MCF 10A (cell line): ENCODE data around the gene SEPTIN14. TPM values are rescaled to one million over a fixed set of nuclear protein-coding genes. Genes with fewer than 3 reads are reported as not detected.
"Not testable (repeated sequence)": the region's sequence is repeated elsewhere in the genome, so short reads cannot be mapped to it uniquely, and the experiment has no call there.

Experiments
- BruUV-seq: library from RNA; stranded (reverse); fragments of 400-500 nt; replicated peaks from 2 replicates; lab custom pipeline; 2021; lab: Mats Ljungman, UMichigan
- CTCF ChIA-PET: fragments of 300-600 bp; sonication (Branson Sonifier 250); formaldehyde crosslinking; extraction: SDS; loops from one replicate; lab custom pipeline; 2021; ENCODE audit warnings: antibody characterized with exemption, inconsistent platforms; lab: Yijun Ruan, JAX
- POLR2A ChIA-PET: fragments of 300-600, 350-650 bp; sonication (Branson Sonifier 250); formaldehyde crosslinking; extraction: SDS; loops from one replicate; lab custom pipeline; 2020; ENCODE audit warnings: antibody characterized with exemption, inconsistent platforms; lab: Yijun Ruan, JAX
- DNase-seq: peaks from one replicate; pipeline ENCODE4 v3.0.0-alpha.2; 2018; ENCODE audit not compliant: unreplicated experiment
- H3K27ac Mint-ChIP-seq: one replicate; pipeline ENCODE4 v1.8.0; 2022; ENCODE audit warnings: mild to moderate bottlenecking, low read depth, mixed read lengths; ENCODE audit not compliant: unreplicated experiment
- H3K27me3 Mint-ChIP-seq: one replicate; pipeline ENCODE4 v1.8.0; 2022; ENCODE audit warnings: mixed read lengths; ENCODE audit not compliant: insufficient read depth, unreplicated experiment
- H3K36me3 Mint-ChIP-seq: one replicate; pipeline ENCODE4 v1.8.0; 2022; ENCODE audit warnings: mild to moderate bottlenecking, moderate library complexity, mixed read lengths; ENCODE audit not compliant: insufficient read depth, unreplicated experiment
- H3K4me1 Mint-ChIP-seq: one replicate; pipeline ENCODE4 v1.8.0; 2022; ENCODE audit warnings: mixed read lengths; ENCODE audit not compliant: insufficient read depth, unreplicated experiment
- H3K4me3 Mint-ChIP-seq: one replicate; pipeline ENCODE4 v1.8.0; 2022; ENCODE audit warnings: mild to moderate bottlenecking, moderate library complexity, mixed read lengths; ENCODE audit not compliant: unreplicated experiment
- H3K9me3 Mint-ChIP-seq: one replicate; pipeline ENCODE4 v1.8.0; 2022; ENCODE audit warnings: mixed read lengths; ENCODE audit not compliant: unreplicated experiment
- CTCF ChIP-seq: fragments of 200-600 bp; IDR thresholded peaks from one replicate; pipeline ENCODE4 v1.8.0; 2022; ENCODE audit warnings: antibody characterized with exemption, mild to moderate bottlenecking; ENCODE audit not compliant: unreplicated experiment
- intact Hi-C: fragments of 100-400 bp; cut with micrococcal nuclease; formaldehyde crosslinking; loops from 2 replicates; pipeline ENCODE4 v1.14.1; 2022
- total RNA-seq: library from RNA; stranded (reverse); gene quantifications from 2 replicates; pipeline ENCODE4 v1.2.3, GENCODE V29; 2022

Gene SEPTIN14
- total RNA-seq, 1 experiment from 2014 or later, result not detected

- Mint-ChIP-seq H3K36me3 (no peaks in the 10 kb centered on the region), H3K27ac (peak overlapping the region; percentile 54), H3K27me3 (no peaks in the 10 kb centered on the region), H3K9me3 (no peaks in the 10 kb centered on the region), H3K4me1 (peaks cover 6% of the 10 kb centered on the region), H3K4me3 (no peak overlapping the region)
- ChIA-PET POLR2A (no interaction called here), CTCF (interaction anchor here (0.6 to 1.0 kb wide), 6 partner anchors 10 to 298 kb away, joined by 3 to 4 read pairs (median 3); partner anchors contain the start of gene PHKG1)
- TF ChIP-seq CTCF, result no peak
- no TSS peak for BruUV-seq
- peak; percentile 85 for DNase-seq
- intact Hi-C loops, result no loop called here
These were observed 68.0 kb downstream of the SEPTIN14 start for GRCh38 chr7:55794527-55794926.

DNA sequence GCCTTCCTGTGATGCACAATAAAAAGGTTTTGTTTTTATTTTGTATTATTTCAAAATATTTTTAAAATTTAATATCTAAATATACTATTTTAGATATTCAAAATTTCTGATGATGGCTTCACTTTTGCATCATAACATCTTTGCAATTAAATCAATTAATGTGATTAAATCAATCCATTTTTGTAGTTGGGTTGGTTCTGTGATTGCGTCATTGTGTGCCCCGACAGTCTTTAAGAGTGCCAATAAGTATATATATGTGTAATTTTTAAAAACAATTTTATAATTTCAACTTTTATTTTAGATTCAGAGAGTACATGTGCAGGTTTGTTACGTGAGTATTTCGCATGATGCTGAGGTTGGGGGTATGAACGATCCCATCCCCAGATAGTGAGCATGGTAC, 70.5 kb downstream of the SEPTIN14 start:
- H3K9me3 Mint-ChIP-seq, result no peaks in the 10 kb centered on the region
- TF ChIP-seq CTCF, result no peak
- no peak overlapping the region for H3K27ac Mint-ChIP-seq
- intact Hi-C loops, result no loop called here
- no peaks in the 10 kb centered on the region for H3K27me3 Mint-ChIP-seq
- no peak overlapping the region for H3K4me3 Mint-ChIP-seq
- ChIA-PET POLR2A (no interaction called here), CTCF (interaction anchor here (0.8 kb wide), 1 partner anchor 264 kb away, joined by 3 read pairs; no protein-coding TSS in a partner anchor)
- no peak for DNase-seq
- H3K4me1 Mint-ChIP-seq, result peaks cover 6% of the 10 kb centered on the region
- no peaks in the 10 kb centered on the region for H3K36me3 Mint-ChIP-seq
- no TSS peak for BruUV-seq

DNA sequence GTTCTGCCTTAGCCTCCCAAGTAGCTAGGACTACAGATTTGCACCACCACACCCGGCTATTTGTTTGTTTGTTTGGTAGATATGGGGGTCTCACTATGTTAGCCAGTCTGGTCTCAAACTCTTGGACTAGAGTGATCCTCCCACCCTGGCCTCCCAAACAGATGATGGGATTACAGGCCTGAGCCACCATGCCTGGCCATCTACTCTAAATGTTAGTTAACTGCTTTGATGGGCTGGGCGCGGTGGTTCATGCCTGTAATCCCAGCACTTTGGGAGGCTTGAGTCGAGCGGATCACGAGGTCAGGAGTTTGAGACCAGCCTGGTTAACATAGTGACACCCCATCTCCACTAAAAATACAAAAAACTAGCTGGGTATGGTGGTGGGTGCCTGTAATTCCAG, 74.8 kb downstream of the SEPTIN14 start:
- no peaks in the 10 kb centered on the region for H3K9me3 Mint-ChIP-seq
- no TSS peak for BruUV-seq
- intact Hi-C loops, result no loop called here
- TF ChIP-seq CTCF, result no peak
- CTCF ChIA-PET, result interaction anchor here (0.7 to 0.9 kb wide), 2 partner anchors 60 to 147 kb away, joined by 3 read pairs; no protein-coding TSS in a partner anchor
- H3K27me3 Mint-ChIP-seq, result no peaks in the 10 kb centered on the region
- no peaks in the 10 kb centered on the region for H3K4me1 Mint-ChIP-seq
- POLR2A ChIA-PET, result no interaction called here
- peaks cover 4% of the 10 kb centered on the region for H3K36me3 Mint-ChIP-seq
- no peak overlapping the region for H3K4me3 Mint-ChIP-seq
- no peak for DNase-seq
- no peak overlapping the region for H3K27ac Mint-ChIP-seq

DNA sequence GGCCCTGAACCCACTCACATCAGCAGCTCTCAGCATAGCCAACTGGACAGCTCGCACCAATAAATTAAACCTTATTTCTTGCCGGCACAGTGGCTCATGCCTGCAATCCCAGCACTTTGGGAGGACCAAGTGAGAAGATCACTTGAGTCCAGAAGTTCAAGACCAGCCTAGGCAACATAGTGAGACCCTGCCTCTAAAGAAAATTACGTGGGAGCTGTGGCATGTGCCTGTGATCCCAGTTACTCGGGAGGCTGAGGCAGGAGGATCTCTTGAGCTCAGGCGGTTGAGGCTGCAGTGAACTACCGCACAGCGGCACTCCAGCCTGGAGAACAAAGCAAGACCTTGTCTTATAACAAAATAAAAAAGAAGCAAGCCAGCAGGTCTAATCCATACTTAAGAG, 75.7 kb downstream of the SEPTIN14 start:
- ChIA-PET CTCF (interaction anchor here (0.7 kb wide), 1 partner anchor 307 kb away, joined by 4 read pairs; no protein-coding TSS in a partner anchor), POLR2A (interaction anchor here (0.6 kb wide), 1 partner anchor 15 kb away, joined by 3 read pairs; no protein-coding TSS in a partner anchor)
- intact Hi-C loops, result no loop called here
- TF ChIP-seq CTCF, result no peak
- BruUV-seq, result no TSS peak
- no peak overlapping the region for H3K4me3 Mint-ChIP-seq
- DNase-seq, result no peak
- H3K36me3 Mint-ChIP-seq, result peaks cover 4% of the 10 kb centered on the region
- no peak overlapping the region for H3K27ac Mint-ChIP-seq
- no peaks in the 10 kb centered on the region for H3K9me3 Mint-ChIP-seq
- no peaks in the 10 kb centered on the region for H3K27me3 Mint-ChIP-seq
- no peaks in the 10 kb centered on the region for H3K4me1 Mint-ChIP-seq

- H3K36me3 Mint-ChIP-seq, POLR2A ChIA-PET, H3K27ac Mint-ChIP-seq, H3K4me1 Mint-ChIP-seq, H3K4me3 Mint-ChIP-seq, DNase-seq, BruUV-seq, H3K27me3 Mint-ChIP-seq, intact Hi-C loops, H3K9me3 Mint-ChIP-seq: not testable (repeated sequence)
- CTCF ChIA-PET, result interaction anchor here (0.7 kb wide), 1 partner anchor 288 kb away, joined by 3 read pairs; no protein-coding TSS in a partner anchor
These were observed 77.1 kb downstream of the SEPTIN14 start for GRCh38 chr7:55785444-55785843.
